Esophagus squamous epithelium (tissue), 5 donors: Measurements from ENCODE around the gene BTG2. TPM values are rescaled to one million over a fixed set of nuclear protein-coding genes. Genes with fewer than 3 reads are reported as not detected.

Experiments
- DNase-seq: peaks from one replicate; lab custom pipeline; 2025; lab: John Stamatoyannopoulos, UW
- H3K27ac ChIP-seq, 4 donors: fragments of 200-600 bp; sonication (generic); one replicate each; pipeline ENCODE4 v1.5.1; 2016 to 2019; ENCODE audit warnings: mild to moderate bottlenecking in 1 of 4
- H3K27me3 ChIP-seq, 4 donors: fragments of 200-600 bp; sonication (generic); 1 replicate in 3 of 4; 2 replicates in 1 of 4; pipeline versions ENCODE4 v1.5.1 to v1.6.0; 2017 to 2021; ENCODE audit warnings: antibody characterized with exemption in 1 of 4
- H3K36me3 ChIP-seq, 3 donors: fragments of 200-600 bp; sonication (generic); one replicate each; pipeline ENCODE4 v1.5.1; 2016 to 2019
- H3K4me1 ChIP-seq, 3 donors: fragments of 200-600 bp; sonication (generic); one replicate each; pipeline ENCODE4 v1.5.1; 2017 to 2019
- H3K4me3 ChIP-seq, 4 donors: fragments of 200-600 bp; sonication (generic); 1 replicate in 3 of 4; 2 replicates in 1 of 4; pipeline ENCODE4 v1.5.1; 2016 to 2019; ENCODE audit warnings: mild to moderate bottlenecking in 2 of 4, moderate library complexity in 1 of 4
- H3K9me3 ChIP-seq, 3 donors: fragments of 200-600 bp; sonication (generic); one replicate each; pipeline ENCODE4 v1.5.1; 2016 to 2019
- POLR2A ChIP-seq, 4 donors: fragments of 450-650 bp; IDR thresholded peaks; one replicate each; pipeline ENCODE4 v1.6.1; 2017; ENCODE audit warnings: antibody characterized with exemption in 4 of 4, mild to moderate bottlenecking in 4 of 4, moderate library complexity in 3 of 4
- WGBS, 2 donors: methylation state at CpG; one replicate each; pipeline ENCODE4 v1.1.5; 2018; 5-methylcytosine and 5-hydroxymethylcytosine counted together
- intact Hi-C: fragments of 100-400 bp; cut with DNase I; formaldehyde crosslinking; loops from one replicate; pipeline ENCODE4 v1.15.0; 2022
- total RNA-seq, 4 donors: library from RNA; depleted of rRNA; stranded (reverse); fragments of >200 nt; gene quantifications; one replicate each; pipeline ENCODE4 v1.1.0, GENCODE V29; 2016
- TF ChIP-seq, protein P1 (sequence below), 6 experiments: fragments of 450-650 bp in 4 of 6; fragments of 200-600 bp in 2 of 6; sonication (generic) in 2 of 6; IDR thresholded peaks; one replicate each; pipeline ENCODE4 v1.5.1; 2016 to 2019; ENCODE audit warnings: antibody characterized with exemption in 6 of 6, mild to moderate bottlenecking in 4 of 6, moderate library complexity in 4 of 6
- donor health status: DM: yes; HTN: yes; CAD: no.

Gene BTG2
- total RNA-seq, 4 donors from 2014 or later, result 29.7 to 46.2 (median 41.3) TPM

GRCh38 chr1:203349166-203349565, 43.8 kb downstream of the BTG2 start:
- DNase-seq, result no peak
- Histone ChIP-seq H3K4me3 (no peak overlapping the region), H3K9me3 (no peaks in the 10 kb centered on the region), H3K4me1 (peaks cover 3 to 28% (median 5%) of the 10 kb centered on the region in 3 donors), H3K27ac (no peak overlapping the region), H3K27me3 (no peaks in the 10 kb centered on the region), H3K36me3 (no peaks in the 10 kb centered on the region)
- TF ChIP-seq, protein P1, sequence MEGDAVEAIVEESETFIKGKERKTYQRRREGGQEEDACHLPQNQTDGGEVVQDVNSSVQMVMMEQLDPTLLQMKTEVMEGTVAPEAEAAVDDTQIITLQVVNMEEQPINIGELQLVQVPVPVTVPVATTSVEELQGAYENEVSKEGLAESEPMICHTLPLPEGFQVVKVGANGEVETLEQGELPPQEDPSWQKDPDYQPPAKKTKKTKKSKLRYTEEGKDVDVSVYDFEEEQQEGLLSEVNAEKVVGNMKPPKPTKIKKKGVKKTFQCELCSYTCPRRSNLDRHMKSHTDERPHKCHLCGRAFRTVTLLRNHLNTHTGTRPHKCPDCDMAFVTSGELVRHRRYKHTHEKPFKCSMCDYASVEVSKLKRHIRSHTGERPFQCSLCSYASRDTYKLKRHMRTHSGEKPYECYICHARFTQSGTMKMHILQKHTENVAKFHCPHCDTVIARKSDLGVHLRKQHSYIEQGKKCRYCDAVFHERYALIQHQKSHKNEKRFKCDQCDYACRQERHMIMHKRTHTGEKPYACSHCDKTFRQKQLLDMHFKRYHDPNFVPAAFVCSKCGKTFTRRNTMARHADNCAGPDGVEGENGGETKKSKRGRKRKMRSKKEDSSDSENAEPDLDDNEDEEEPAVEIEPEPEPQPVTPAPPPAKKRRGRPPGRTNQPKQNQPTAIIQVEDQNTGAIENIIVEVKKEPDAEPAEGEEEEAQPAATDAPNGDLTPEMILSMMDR (IDR thresholded peaks at IDR 0.05), result no peak
- no peak for TF ChIP-seq POLR2A (IDR thresholded peaks at IDR 0.05)
- intact Hi-C loops, result loop anchor here (10.0 kb wide), 1 partner anchor 266 kb away; no protein-coding TSS in a partner anchor
- 100% methylated on average over 1 of the region's 1 CpG for WGBS, 2 donors

GRCh38 chr1:203349773-203350524, 44.6 kb downstream of the BTG2 start:
- DNase-seq, result no peak
- intact Hi-C loops, result loop anchor here (10.0 kb wide), 1 partner anchor 265 kb away; no protein-coding TSS in a partner anchor
- no peaks in the 10 kb centered on the region for H3K36me3 ChIP-seq
- peaks cover 3 to 32% (median 7%) of the 10 kb centered on the region in 3 donors for H3K4me1 ChIP-seq
- peak overlapping the region in 3 of 4 donors; percentile 54 to 62 (median 62) for H3K27ac ChIP-seq
- H3K27me3 ChIP-seq, result no peaks in the 10 kb centered on the region
- 77 to 82% methylated on average over 4 of the region's 4 CpGs for WGBS, 2 donors
- TF ChIP-seq POLR2A (IDR thresholded peaks at IDR 0.05), result no peak
- TF ChIP-seq, protein P1 (IDR thresholded peaks at IDR 0.05), result no peak
- no peaks in the 10 kb centered on the region for H3K9me3 ChIP-seq
- H3K4me3 ChIP-seq, result peak overlapping the region in 3 of 4 donors; percentile 16 to 46 (median 27)

- Histone ChIP-seq H3K4me1 (peaks cover 3 to 30% (median 7%) of the 10 kb centered on the region in 3 donors), H3K36me3 (no peaks in the 10 kb centered on the region), H3K27me3 (no peaks in the 10 kb centered on the region), H3K4me3 (peak within 1 kb of the TSS in 3 of 4 donors; percentile 16 to 46 (median 27)), H3K9me3 (no peaks in the 10 kb centered on the region), H3K27ac (peak within 1 kb of the TSS in 3 of 4 donors; percentile 54 to 67 (median 62))
- TF ChIP-seq POLR2A (IDR thresholded peaks at IDR 0.05), result peak in 1 of 4 donors; percentile 37
- TF ChIP-seq, protein P1 (IDR thresholded peaks at IDR 0.05), result no peak
- 11 to 15% methylated on average over 16 to 17 of the region's 17 CpGs for WGBS, 2 donors
- DNase-seq, result no peak
- intact Hi-C loops, result no loop called here
These were observed 45.8 kb downstream of the BTG2 start, which contains the start of gene FMOD for GRCh38 chr1:203351037-203351625. FMOD (minus strand) TSS chr1:203351122; CDS start chr1:203348270, 2,852 bp downstream.

- TF ChIP-seq POLR2A (IDR thresholded peaks at IDR 0.05), result no peak
- TF ChIP-seq, protein P1 (IDR thresholded peaks at IDR 0.05), result no peak
- H3K4me1 ChIP-seq, result peaks cover 3 to 27% (median 7%) of the 10 kb centered on the region in 3 donors
- no peaks in the 10 kb centered on the region for H3K27me3 ChIP-seq
- DNase-seq, result no peak
- intact Hi-C loops, result no loop called here
- H3K27ac ChIP-seq, result peak overlapping the region in 2 of 4 donors; percentile 31 to 56
- H3K36me3 ChIP-seq, result no peaks in the 10 kb centered on the region
- WGBS, 2 donors, result 78 to 92% methylated on average over 8 of the region's 8 CpGs
- no peak overlapping the region for H3K4me3 ChIP-seq
- no peaks in the 10 kb centered on the region for H3K9me3 ChIP-seq
These were observed 48.2 kb downstream of the BTG2 start for GRCh38 chr1:203353486-203353885.

DNA sequence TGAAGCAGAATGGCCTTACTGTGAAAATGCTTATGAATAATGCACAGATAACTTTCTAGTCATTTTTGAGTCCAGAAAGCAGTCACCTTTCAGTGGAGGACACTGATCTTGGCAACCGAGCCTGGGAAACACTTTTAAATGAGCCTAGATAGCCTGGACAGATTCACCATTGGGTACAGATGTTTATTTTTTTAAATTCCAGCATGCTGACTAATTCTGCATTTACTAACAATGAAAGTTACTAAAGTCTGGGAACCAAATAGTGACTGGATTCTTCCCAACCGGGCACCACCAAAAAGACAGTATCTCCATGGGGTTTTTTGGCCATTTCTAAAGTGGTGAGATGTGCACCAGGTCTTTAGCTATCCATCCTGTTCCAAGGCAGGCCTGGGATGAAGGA, 48.9 kb downstream of the BTG2 start:
- Histone ChIP-seq H3K9me3 (no peaks in the 10 kb centered on the region), H3K36me3 (no peaks in the 10 kb centered on the region), H3K4me1 (peaks cover 3 to 25% (median 7%) of the 10 kb centered on the region in 3 donors), H3K4me3 (no peak overlapping the region), H3K27me3 (peaks cover 0 to 4% (median 0%) of the 10 kb centered on the region in 4 donors), H3K27ac (peak overlapping the region in 3 of 4 donors; percentile 8 to 56 (median 34))
- TF ChIP-seq POLR2A (IDR thresholded peaks at IDR 0.05), result no peak
- TF ChIP-seq, protein P1 (IDR thresholded peaks at IDR 0.05), result no peak
- 47 to 68% methylated on average over 2 of the region's 2 CpGs for WGBS, 2 donors
- DNase-seq, result no peak
- intact Hi-C loops, result no loop called here
